Gastrocnemius medialis (tissue), 4 donors: ENCODE measurements around the gene CALD1. TPM values are rescaled to one million over a fixed set of nuclear protein-coding genes. Genes with fewer than 3 reads are reported as not detected.

Source experiments
- ATAC-seq, 2 donors: fragments of 150-250 bp; one replicate each; pipeline ENCODE4 v1.9.1; 2016
- DNase-seq, 2 donors: peaks; one replicate each; pipeline ENCODE4 v3.0.0-alpha.2; 2019
- H3K27ac ChIP-seq, 4 donors: fragments of 200-600 bp; sonication (generic); 1 replicate in 1 of 4; 2 replicates in 3 of 4; pipeline ENCODE4 v1.5.1; 2016 to 2018; ENCODE audit warnings: mild to moderate bottlenecking in 2 of 4, moderate library complexity in 1 of 4
- H3K27me3 ChIP-seq, 3 donors: fragments of 200-600 bp; sonication (generic) in 2 of 3; 1 replicate in 1 of 3; 2 replicates in 2 of 3; pipeline versions ENCODE4 v1.5.1 to v1.6.0; 2016 to 2019; ENCODE audit warnings: mild to moderate bottlenecking in 1 of 3, moderate library complexity in 1 of 3
- H3K36me3 ChIP-seq, 2 donors: fragments of 200-600 bp; sonication (generic) in 1 of 2; one replicate each; pipeline ENCODE4 v1.5.1; 2017 to 2018
- H3K4me1 ChIP-seq, 2 donors: fragments of 200-600 bp; sonication (generic) in 1 of 2; one replicate each; pipeline ENCODE4 v1.5.1; 2016 to 2017; ENCODE audit warnings: mild to moderate bottlenecking in 2 of 2
- H3K4me3 ChIP-seq, 4 donors: fragments of 200-600 bp; sonication (generic) in 3 of 4; 1 replicate in 1 of 4; 2 replicates in 3 of 4; pipeline ENCODE4 v1.5.1; 2016 to 2019; ENCODE audit warnings: mild to moderate bottlenecking in 2 of 4
- H3K9me3 ChIP-seq, 3 donors: fragments of 200-600 bp; sonication (generic) in 2 of 3; 1 replicate in 1 of 3; 2 replicates in 2 of 3; pipeline ENCODE4 v1.5.1; 2016 to 2019
- POLR2A ChIP-seq, 2 donors: fragments of 450-650 bp; IDR thresholded peaks; one replicate each; pipeline ENCODE4 v1.6.1; 2017; ENCODE audit warnings: antibody characterized with exemption in 2 of 2, mild to moderate bottlenecking in 2 of 2, moderate library complexity in 2 of 2
- in situ Hi-C, 4 donors: fragments of 200-750 bp; cut with MboI; loops; one replicate each; pipeline versions ENCODE4 v1.15.0 to v1.8.0; 2017; ENCODE audit warnings: low sequenced_read_pairs in 4 of 4
- intact Hi-C: fragments of 100-400 bp; cut with DNase I; formaldehyde crosslinking; loops from one replicate; pipeline ENCODE4 v1.15.1; 2023; ENCODE audit warnings: low total_unique reads
- total RNA-seq, 4 donors: library from RNA; depleted of rRNA; stranded (reverse); fragments of >200 nt; gene quantifications; one replicate each; pipeline versions ENCODE4 v1.1.0 to v1.2.3, GENCODE V29; 2016
- TF ChIP-seq, protein P1 (sequence below), 5 experiments: fragments of 450-650 bp in 3 of 5; fragments of 200-600 bp in 2 of 5; sonication (generic) in 2 of 5; IDR thresholded peaks in 4 of 5; conservative IDR thresholded peaks in 1 of 5; 1 replicate in 4 of 5; 2 replicates in 1 of 5; pipeline ENCODE4 v1.5.1; 2016 to 2019; ENCODE audit warnings: antibody characterized with exemption in 5 of 5, mild to moderate bottlenecking in 3 of 5, moderate library complexity in 3 of 5

The CALD1 gene
- total RNA-seq, 4 donors from 2014 or later: 25.9 to 43.2 (median 32.3) TPM

DNA sequence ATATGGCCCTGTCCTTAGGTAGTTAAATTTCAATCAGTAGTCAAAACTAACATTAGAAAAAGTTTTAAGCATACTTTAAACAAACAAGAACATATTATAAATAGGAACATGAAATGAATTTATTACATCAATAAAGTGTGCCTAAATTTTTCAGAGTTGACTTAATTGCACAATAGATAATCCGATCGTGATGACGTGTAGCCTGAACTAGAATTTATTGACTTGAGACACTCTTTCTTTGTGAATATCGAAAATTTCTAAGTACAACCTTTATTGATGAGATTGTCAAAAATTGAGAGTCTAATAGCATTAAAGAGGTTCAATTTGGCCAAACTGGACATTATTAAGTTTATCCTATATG is 56.0 kb downstream of the CALD1 start:
- ATAC-seq (no peak), DNase-seq (no peak)
- Histone ChIP-seq H3K36me3 (no peaks in the 10 kb centered on the region), H3K9me3 (no peaks in the 10 kb centered on the region), H3K27ac (peak overlapping the region; percentile 37 to 69 (median 57)), H3K4me1 (peaks cover 0 to 8% of the 10 kb centered on the region in 2 donors), H3K27me3 (no peaks in the 10 kb centered on the region), H3K4me3 (no peak overlapping the region)
- in situ Hi-C loops: no loop called here
- no peak for TF ChIP-seq POLR2A (IDR thresholded peaks at IDR 0.05)
- TF ChIP-seq, protein P1, sequence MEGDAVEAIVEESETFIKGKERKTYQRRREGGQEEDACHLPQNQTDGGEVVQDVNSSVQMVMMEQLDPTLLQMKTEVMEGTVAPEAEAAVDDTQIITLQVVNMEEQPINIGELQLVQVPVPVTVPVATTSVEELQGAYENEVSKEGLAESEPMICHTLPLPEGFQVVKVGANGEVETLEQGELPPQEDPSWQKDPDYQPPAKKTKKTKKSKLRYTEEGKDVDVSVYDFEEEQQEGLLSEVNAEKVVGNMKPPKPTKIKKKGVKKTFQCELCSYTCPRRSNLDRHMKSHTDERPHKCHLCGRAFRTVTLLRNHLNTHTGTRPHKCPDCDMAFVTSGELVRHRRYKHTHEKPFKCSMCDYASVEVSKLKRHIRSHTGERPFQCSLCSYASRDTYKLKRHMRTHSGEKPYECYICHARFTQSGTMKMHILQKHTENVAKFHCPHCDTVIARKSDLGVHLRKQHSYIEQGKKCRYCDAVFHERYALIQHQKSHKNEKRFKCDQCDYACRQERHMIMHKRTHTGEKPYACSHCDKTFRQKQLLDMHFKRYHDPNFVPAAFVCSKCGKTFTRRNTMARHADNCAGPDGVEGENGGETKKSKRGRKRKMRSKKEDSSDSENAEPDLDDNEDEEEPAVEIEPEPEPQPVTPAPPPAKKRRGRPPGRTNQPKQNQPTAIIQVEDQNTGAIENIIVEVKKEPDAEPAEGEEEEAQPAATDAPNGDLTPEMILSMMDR (IDR thresholded peaks at IDR 0.05 in 4 of 5, conservative IDR thresholded peaks at IDR 0.05 in 1 of 5): no peak
- intact Hi-C loops: loop anchor here (10.0 kb wide), 1 partner anchor 131 kb away; no protein-coding TSS in a partner anchor

- in situ Hi-C loops: no loop called here
- ATAC-seq: peak; percentile 59 to 61
Measured at GRCh38 chr7:134836447-134836846, 57.0 kb downstream of the CALD1 start.

DNA sequence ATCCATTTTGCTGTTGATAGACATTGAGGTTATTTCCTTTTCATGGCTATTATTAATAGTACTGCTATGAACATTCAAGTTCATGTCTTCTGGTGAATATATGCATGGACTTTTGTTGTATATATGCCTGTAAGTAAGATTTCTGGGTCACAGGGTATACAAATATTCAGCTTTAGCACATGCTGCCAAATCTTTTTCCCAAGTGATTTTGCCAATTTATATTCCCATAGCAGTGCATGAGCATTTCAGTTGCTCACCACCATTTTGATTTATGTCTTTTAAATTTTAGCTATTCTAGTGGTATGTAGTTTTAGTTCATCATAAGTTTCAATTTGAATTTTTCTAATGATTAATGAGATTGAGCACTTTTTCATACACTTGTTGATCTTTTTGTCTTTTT is 59.9 kb downstream of the CALD1 start:
- intact Hi-C loops (loop anchor here (10.0 kb wide), 1 partner anchor 134 kb away; no protein-coding TSS in a partner anchor), in situ Hi-C loops (no loop called here)
- H3K4me1 ChIP-seq: peaks cover 0 to 8% of the 10 kb centered on the region in 2 donors
- H3K4me3 ChIP-seq: no peak overlapping the region
- no peaks in the 10 kb centered on the region for H3K9me3 ChIP-seq
- ATAC-seq (no peak), DNase-seq (no peak)
- H3K36me3 ChIP-seq: no peaks in the 10 kb centered on the region
- TF ChIP-seq, protein P1 (IDR thresholded peaks at IDR 0.05 in 4 of 5, conservative IDR thresholded peaks at IDR 0.05 in 1 of 5): no peak
- TF ChIP-seq POLR2A (IDR thresholded peaks at IDR 0.05): no peak
- peak overlapping the region in 1 of 4 donors; percentile 14 for H3K27ac ChIP-seq
- no peaks in the 10 kb centered on the region for H3K27me3 ChIP-seq

More at GRCh38 chr7:134836447-134836846, 57.0 kb downstream of the CALD1 start:
- peaks cover 0 to 8% of the 10 kb centered on the region in 2 donors for H3K4me1 ChIP-seq
- H3K27ac ChIP-seq: peak overlapping the region; percentile 37 to 69 (median 57)
- no peaks in the 10 kb centered on the region for H3K27me3 ChIP-seq
- H3K9me3 ChIP-seq: no peaks in the 10 kb centered on the region
- no peaks in the 10 kb centered on the region for H3K36me3 ChIP-seq
- no peak for DNase-seq
- TF ChIP-seq, protein P1 (IDR thresholded peaks at IDR 0.05 in 4 of 5, conservative IDR thresholded peaks at IDR 0.05 in 1 of 5): no peak
- TF ChIP-seq POLR2A (IDR thresholded peaks at IDR 0.05): peak in 1 of 2 donors; percentile 15
- intact Hi-C loops: loop anchor here (10.0 kb wide), 1 partner anchor 132 kb away; no protein-coding TSS in a partner anchor
- no peak overlapping the region for H3K4me3 ChIP-seq

- Histone ChIP-seq H3K4me1 (peaks cover 0 to 8% of the 10 kb centered on the region in 2 donors), H3K9me3 (no peaks in the 10 kb centered on the region), H3K36me3 (no peaks in the 10 kb centered on the region), H3K27me3 (no peaks in the 10 kb centered on the region), H3K27ac (peak overlapping the region; percentile 27 to 51 (median 38)), H3K4me3 (no peak overlapping the region)
- no peak for TF ChIP-seq POLR2A (IDR thresholded peaks at IDR 0.05)
- TF ChIP-seq, protein P1 (IDR thresholded peaks at IDR 0.05 in 4 of 5, conservative IDR thresholded peaks at IDR 0.05 in 1 of 5): no peak
- in situ Hi-C loops: no loop called here
- ATAC-seq: no peak
- DNase-seq: no peak
- intact Hi-C loops: no loop called here
Measured at GRCh38 chr7:134842062-134842461, 62.6 kb downstream of the CALD1 start.
